ENCODE results near the gene HLA-DQB1. TPM values are rescaled to one million over a fixed set of nuclear protein-coding genes. Genes with fewer than 3 reads are reported as not detected.

The HLA-DQB1 gene
- total and polyA plus RNA-seq, 2 of the 8 experiments (the other 6 are each of a cell fraction or from before 2014, with no cell fraction given), result 1.2 to 5.2 TPM

GRCh38 chr6:32638532-32639219 is 27.8 kb downstream of the HLA-DQB1 start (continued):
- no peak for TF ChIP-seq TBP (IDR thresholded peaks at IDR 0.05; ENCODE audit: low read depth, low read length)
- no peak for TF ChIP-seq RNF2 (IDR thresholded peaks at IDR 0.05; ENCODE audit: borderline replicate concordance, low read depth, low read length, missing control alignments, poor library complexity, severe bottlenecking)
- no peak for TF ChIP-seq SP2 (IDR thresholded peaks at IDR 0.05; ENCODE audit: low read length)
- TF ChIP-seq JUN (IDR thresholded peaks at IDR 0.05; ENCODE audit: low read depth, low read length), result no peak
- no peak for TF ChIP-seq PHF8 (conservative IDR thresholded peaks at IDR 0.05; ENCODE audit: low read depth, low read length)
- TF ChIP-seq RBBP5 (IDR thresholded peaks at IDR 0.05; ENCODE audit: borderline replicate concordance, low read depth, low read length), result no peak
- no peak for TF ChIP-seq YY1 (IDR thresholded peaks at IDR 0.05; ENCODE audit: low read depth, low read length)
- no peak for TF ChIP-seq ATF2 (IDR thresholded peaks at IDR 0.05; ENCODE audit: low read length)
- no peak for TF ChIP-seq SRF (IDR thresholded peaks at IDR 0.05; ENCODE audit: low read depth, low read length)

All from H1 (cell line).